Stimulated activated CD4-positive, alpha-beta T cell treated with anti-CD3 and anti-CD28 coated beads, Interleukin-4, amount 100 ng/mL, for 1 hour (primary cell): ENCODE measurements around the gene SYT11.
A peak's percentile ranks its signal among the peaks of the same experiment; 100 is the strongest.
"Not testable (repeated sequence)": the region's sequence is repeated elsewhere in the genome, so short reads cannot be mapped to it uniquely, and the experiment has no call there.

Experiments
- DNase-seq: peaks from one replicate; pipeline ENCODE4 v3.0.0-alpha.2; 2020

SYT11 gene, protein sequence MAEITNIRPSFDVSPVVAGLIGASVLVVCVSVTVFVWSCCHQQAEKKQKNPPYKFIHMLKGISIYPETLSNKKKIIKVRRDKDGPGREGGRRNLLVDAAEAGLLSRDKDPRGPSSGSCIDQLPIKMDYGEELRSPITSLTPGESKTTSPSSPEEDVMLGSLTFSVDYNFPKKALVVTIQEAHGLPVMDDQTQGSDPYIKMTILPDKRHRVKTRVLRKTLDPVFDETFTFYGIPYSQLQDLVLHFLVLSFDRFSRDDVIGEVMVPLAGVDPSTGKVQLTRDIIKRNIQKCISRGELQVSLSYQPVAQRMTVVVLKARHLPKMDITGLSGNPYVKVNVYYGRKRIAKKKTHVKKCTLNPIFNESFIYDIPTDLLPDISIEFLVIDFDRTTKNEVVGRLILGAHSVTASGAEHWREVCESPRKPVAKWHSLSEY

DNA sequence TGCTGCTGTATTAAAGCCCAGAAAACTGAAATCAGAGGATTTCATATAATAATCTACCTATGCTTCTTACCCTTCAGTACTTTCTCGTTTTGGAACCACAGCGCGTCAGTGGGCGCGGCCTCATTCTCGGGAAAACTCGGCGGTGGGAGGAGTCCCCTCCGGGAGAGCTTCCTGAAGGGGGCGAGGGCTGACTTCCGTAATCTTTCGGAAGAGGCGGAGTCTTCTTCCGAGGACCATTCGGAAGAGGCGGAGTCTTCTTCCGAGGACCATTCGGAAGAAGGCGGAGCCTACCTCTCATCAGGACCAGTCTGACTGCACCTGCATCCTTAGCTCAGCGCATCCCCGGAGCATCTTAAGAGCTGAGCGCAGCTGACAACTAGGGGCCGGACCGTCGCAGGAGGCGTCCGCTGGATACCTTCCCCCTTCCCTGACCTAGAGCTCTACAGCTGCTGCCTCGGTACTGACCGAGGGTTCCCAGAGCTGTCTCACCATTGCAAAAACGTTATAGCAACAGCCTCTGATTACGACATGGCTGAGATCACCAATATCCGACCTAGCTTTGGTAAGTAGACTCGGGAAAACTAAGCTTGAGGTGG, at the start of gene SYT11:
Gene SYT11, plus strand, starts transcription at position 334 of the 596 bp plus-strand sequence. Its CDS starts 195 bp downstream, at position 529.
- peak; percentile 95 for DNase-seq

DNA sequence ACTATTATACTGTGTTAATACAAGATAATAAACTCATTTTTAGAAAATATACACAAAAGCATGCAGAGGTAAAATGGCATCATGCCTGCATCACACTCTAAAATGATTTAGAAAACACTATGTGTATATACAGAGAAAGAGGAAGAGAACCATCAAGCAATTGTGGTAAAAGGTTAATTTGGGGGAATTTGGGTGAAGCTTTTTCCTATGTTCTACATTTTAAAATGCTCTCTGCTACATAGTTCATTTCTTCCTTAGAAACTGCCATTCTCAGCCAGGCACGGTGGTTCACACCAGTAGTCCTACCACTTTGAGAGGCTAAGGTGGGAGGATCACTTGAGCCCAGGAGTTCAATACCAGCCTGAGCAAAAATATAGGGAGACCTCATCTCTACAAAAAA, 46.5 kb upstream of the SYT11 start:
- DNase-seq: no peak

DNA sequence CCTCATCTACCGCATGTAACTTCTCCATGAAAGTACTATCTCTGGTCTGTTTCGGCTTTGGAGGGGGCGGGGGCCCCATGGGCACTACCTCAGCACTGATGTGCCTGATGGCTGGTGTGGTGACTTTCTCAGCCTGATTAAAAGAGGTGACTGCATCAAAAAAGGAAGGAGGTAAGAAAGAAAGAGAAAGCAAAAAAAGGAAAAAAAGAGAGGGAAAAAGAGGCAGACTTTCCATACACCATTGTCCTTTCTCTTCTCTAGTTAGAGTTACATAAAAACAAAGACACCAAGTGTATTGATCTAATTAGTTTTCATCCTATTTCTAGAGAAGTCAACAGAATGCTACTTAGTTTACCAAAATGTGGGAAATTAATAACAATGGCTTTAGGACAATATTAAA, 45.7 kb upstream of the SYT11 start:
- no peak for DNase-seq

GRCh38 chr1:155816351-155816750, 43.0 kb upstream of the SYT11 start:
- DNase-seq: no peak

DNA sequence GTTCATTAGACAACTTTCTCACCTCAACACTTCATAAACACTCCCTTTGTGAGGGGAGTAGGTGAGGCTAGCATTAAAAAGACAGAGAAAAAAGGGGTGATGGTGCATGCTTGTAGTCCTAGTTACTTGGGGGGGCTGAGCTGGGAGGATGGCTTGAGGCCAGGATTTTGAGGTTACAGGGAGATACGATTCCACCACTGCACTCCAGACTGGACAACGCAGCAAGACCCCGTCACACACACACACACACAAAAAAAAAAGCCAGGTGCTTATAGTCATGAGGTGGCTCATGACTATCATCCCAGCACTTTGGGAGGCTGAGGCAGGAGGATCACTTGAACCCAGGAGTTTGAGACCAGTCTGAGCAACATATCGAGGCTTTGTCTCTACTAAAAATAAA, 31.9 kb upstream of the SYT11 start:
- DNase-seq: no peak

- DNase-seq: no peak
These were observed 27.9 kb upstream of the SYT11 start for GRCh38 chr1:155831279-155831976.

DNA sequence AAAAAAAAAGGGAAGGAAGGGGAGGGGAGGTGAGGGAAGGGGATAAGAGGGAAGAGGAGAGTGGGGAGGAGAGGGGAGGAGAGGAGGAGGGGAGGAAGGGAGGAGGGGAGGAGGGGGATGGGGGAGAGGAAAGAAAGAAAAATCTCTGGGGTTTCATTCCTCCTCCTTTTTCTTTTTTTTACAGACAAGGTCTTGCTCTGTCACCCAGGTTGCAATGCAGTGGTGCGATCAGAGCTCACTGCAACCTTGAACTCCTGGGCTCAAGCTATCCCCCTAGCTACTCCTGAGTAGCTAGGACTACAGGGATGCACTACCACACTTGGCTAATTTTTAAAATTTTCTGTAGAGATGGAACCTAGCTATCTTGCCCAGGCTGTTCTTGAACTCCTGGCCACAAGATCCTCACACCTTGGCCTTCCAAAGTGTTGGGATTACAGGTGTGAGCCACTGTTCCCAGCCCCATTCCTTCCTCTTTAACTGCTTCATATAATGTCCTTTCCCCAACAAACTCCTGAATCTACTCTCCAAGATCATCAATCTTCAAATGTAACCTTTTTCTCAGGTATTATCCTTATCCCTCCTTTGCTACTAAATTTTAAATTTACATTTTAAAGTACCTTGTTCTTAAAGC, 25.6 kb upstream of the SYT11 start:
- DNase-seq: no peak

- DNase-seq: no peak
These were observed 25.0 kb upstream of the SYT11 start for GRCh38 chr1:155834296-155834926.

- not testable (repeated sequence) for DNase-seq
These were observed 24.4 kb upstream of the SYT11 start for GRCh38 chr1:155834927-155835399.

GRCh38 chr1:155835548-155835947, 23.8 kb upstream of the SYT11 start:
- no peak for DNase-seq

- no peak for DNase-seq
These were observed 19.0 kb upstream of the SYT11 start for GRCh38 chr1:155840386-155840785.

DNA sequence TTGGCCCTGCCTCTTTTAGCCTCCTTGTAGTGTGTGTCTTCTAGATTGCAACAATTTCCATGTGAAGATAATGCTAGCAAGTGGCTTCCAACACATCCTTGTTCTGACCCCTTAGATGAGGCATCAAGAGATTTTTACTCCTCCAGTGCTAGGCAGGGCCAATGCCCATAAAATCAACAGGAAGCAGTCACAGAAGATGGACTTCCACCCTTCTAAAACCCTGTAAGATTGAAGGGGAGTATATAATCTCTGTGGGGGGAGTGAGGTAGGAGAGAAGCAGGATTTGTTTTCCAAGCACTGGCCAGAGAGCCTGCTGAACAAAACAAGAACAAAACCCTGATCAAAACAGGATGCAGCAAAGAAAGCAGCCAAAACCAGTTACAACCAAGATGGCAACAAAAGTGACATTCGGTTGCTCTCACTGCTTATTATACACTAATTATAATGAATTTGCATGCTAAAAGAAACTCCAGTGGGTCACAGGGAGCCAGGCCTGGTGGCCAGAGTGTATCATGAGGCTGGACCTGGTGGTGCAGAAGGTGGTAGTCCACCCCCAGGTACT, 14.4 kb upstream of the SYT11 start:
- DNase-seq: no peak

DNA sequence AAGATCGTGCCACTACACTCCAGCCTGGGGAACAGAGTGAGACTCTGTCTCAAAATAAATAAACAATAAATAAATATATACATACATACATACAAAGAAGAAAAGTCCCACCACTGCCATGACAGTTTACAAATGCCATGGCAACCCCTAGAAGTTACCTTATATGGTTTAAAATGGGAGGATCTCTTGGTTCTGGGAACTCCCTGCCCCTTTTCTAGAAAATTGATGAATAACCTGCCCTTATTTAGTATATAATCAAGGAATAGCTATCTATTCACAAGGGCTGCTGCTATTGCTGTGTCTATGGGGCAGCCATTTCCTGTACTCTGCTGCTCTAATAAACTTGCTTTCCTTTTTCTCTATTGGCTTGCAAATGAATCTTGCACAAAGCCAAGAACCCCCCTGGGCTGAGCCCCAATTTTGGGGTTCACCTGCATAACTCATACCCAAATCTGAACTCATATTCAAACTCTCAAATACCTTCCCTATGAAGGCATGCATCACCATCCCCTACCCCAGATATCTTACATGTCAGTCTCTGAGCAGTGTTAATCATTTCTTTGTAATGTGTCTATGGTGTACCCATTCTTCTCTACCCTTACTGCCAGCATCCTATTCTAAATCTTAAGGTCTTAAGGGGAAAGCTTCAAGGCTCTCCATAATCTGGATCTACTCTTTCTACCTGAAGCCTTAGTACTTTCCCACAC, 11.4 kb upstream of the SYT11 start:
- no peak for DNase-seq

- DNase-seq: no peak
These were observed 9.0 kb upstream of the SYT11 start for GRCh38 chr1:155850345-155850744.

DNA sequence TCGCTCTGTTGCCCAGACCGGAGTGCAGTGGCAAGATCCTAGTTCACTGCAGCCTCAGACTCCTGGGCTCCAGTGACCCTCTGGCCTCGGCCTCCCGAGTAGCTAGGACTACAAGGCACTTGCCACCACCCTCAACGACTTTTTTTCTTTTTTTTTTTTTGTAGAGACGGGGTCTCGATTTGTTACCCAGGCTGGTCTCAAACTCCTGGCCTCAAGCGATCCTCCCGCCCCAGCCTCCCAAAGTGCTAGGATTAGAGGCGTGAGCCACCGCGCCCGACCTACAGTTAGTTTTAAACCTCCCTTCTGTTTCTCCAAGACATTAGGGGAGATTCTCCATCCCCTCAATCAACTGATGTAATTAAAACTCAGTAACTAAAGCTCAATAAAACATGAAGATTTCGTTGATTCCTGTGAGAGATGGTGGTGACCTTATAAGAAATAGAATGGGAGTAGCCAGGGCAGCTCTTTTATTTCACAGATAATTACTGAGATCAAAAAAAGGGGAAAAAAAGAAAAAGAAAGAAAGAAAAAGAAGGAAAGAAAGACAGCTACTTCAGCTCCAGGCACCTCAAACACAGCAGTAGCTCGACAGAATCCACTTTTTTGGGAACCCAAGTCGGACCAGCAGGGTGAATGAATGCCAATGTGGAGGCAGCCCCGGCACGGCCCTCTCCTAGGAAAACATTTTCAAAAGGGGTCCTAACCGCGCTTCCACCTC, 3.0 kb upstream of the SYT11 start:
- no peak for DNase-seq

- DNase-seq: peak; percentile 86
These were observed 2.1 kb upstream of the SYT11 start, which contains the start of gene GON4L for GRCh38 chr1:155856975-155857930. TSS of gene GON4L (minus strand) at chr1:155857214. CDS start at chr1:155853780, 3,434 bp downstream.

DNA sequence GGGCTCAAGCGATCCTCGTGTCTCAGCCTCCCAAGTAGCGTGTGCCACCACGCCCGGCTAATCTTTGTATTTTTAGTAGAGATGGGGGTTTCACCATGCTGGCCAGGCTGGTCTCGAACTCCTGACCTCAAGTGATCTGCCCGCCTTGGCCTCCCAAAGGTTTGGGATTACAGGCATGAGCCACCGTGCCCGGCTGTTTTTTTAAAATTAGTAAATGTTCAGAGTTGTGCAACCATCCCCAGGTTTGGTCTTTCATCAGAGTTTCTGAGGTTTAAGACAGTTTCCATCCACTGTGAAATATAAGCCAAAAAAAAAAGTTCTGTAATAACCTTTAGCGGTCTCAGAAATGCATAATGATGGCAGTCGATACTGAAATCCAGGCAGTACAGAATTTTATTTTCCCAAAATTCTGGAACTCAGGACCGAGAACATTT, 550 bp upstream of the SYT11 start:
- no peak for DNase-seq

DNA sequence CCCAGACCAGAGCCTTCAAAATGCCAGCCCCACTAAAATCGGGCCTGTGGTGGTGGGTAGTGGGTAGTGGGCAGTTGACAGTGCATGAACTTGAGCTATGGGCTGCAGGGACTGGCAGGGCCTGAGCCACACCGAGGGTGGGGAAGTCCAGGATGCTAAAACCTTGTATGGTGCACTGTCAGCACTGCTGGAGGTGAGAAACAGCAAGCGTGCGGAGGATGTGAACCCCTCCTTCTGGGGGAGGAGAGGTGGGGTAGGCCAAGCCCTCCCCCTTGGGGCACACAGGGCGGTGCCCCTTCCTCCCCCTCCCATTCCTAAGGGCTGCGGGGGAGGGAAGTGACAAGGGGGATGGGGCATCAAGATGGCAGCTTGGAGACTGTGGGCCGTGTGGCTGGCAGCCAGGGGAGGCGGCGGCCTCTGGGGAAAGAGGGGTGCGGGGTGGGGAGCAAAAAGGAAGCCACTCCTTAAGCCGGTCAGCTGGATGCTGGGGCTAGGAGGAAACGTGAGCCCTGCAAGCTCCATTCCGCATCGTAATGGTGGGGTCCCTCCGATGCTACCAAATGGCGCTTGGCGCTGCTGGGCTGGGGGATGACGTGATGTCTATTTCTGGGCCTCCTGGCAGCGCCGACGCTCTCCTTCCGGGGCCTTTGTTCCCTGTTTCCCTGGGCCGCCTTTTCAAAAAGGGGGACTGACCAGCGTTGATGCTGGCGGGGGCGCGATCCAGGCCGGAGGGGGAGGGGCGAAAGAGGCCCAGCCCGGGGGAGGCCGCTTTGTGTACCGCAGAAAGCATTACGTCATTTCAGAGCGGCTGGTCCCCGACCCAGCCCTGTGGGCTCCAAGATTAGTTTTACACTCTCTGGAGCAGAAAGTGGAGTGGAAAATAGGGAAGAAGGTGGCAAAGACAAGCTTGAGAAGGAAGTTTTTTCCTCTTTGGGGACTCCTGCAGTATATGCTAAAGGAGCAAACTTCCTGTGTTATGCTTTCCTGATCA, 809 bp downstream of the SYT11 start:
- DNase-seq: peak; percentile 32
